Right lobe of liver (tissue), 4 donors: Measurements from ENCODE around the gene ISCA2.

Experiments
- CTCF ChIP-seq, 4 donors: fragments of 200-600 bp in 3 of 4; fragments of 450-650 bp in 1 of 4; IDR thresholded peaks; one replicate each; pipeline versions ENCODE4 v1.5.1 to v1.8.0; 2016 to 2022; ENCODE audit warnings: antibody characterized with exemption in 4 of 4, mild to moderate bottlenecking in 2 of 4
- POLR2A ChIP-seq: fragments of 450-650 bp; IDR thresholded peaks from one replicate; pipeline ENCODE4 v1.6.1; 2017; ENCODE audit warnings: antibody characterized with exemption, mild to moderate bottlenecking
- donor health status: DM: no; HTN: no; CAD: no.
- donor health status: DM: no; HTN: no; CAD: no.
- donor health status: DM: no; HTN: yes; CAD: no.

- TF ChIP-seq CTCF (IDR thresholded peaks at IDR 0.05) (no peak), POLR2A (no peak)
Measured at GRCh38 chr14:74504412-74504811, 10.8 kb downstream of the ISCA2 start.
